Retinal pigment epithelial cell (primary cell): Measurements from ENCODE around the gene IRGQ.
"Not testable (repeated sequence)": the region's sequence is repeated elsewhere in the genome, so short reads cannot be mapped to it uniquely, and the experiment has no call there.

Source experiments
- DNase-seq: peaks from one replicate; pipeline ENCODE4 v3.0.0-alpha.2; 2010; ENCODE audit warnings: low read depth
- H3K4me3 ChIP-seq: 2 replicates; pipeline ENCODE4 v1.5.1; 2011; ENCODE audit warnings: mild to moderate bottlenecking, low read length, control low read depth, moderate library complexity
- CTCF ChIP-seq: conservative IDR thresholded peaks from 2 replicates; pipeline ENCODE4 v1.5.1; 2011; ENCODE audit warnings: low read depth, low read length, control low read depth, inconsistent platforms

Gene IRGQ

GRCh38 chr19:43591904-43592772, 3.8 kb downstream of the IRGQ start:
- no peak for DNase-seq
- no peak for TF ChIP-seq CTCF
- no peak overlapping the region for H3K4me3 ChIP-seq

- DNase-seq = no peak
- no peak overlapping the region for H3K4me3 ChIP-seq
- TF ChIP-seq CTCF = no peak
Observed at GRCh38 chr19:43589678-43590077, 6.3 kb downstream of the IRGQ start.

DNA sequence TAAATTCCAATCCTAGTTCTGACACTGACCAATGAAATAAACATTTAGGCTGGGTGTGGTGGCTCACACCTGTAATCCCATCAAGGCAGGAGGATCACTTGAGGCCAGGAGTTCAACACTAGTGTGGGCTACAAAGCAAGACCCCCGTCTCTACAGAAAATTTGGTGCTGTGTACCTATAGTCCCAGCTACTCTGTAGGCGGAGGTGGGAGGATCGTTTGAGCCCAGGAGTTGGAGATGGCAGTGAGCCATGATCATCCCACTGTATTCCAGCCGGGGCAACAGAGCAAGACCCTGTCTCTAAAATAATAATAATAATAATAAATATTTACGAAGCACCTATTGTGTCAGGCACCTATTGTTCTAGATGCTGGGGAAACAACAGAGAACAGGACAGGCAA, 6.7 kb downstream of the IRGQ start:
- TF ChIP-seq CTCF = no peak
- no peak overlapping the region for H3K4me3 ChIP-seq
- DNase-seq = no peak

DNA sequence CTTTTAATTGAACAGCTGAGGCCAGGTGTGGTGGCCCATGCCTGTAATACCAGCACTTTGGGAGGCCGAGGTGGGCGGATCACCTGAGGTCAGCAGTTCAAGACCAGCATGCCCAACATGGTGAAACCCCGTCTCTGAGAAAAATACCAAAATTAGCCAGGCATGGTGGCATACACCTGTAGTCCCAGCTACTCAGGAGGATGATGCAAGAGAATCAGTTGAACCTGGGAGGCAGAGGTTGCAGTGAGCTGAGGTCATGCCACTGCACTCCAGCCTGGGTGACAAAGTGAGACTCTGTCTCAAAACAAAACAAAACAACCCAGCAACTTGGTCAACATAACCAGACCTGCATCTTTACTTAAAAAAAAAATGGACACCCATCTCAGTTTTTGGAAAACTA, 8.9 kb downstream of the IRGQ start:
- not testable (repeated sequence) for H3K4me3 ChIP-seq, DNase-seq

- H3K4me3 ChIP-seq = no peak overlapping the region
- no peak for TF ChIP-seq CTCF
- no peak for DNase-seq
Observed at GRCh38 chr19:43586346-43586745, 9.6 kb downstream of the IRGQ start.

DNA sequence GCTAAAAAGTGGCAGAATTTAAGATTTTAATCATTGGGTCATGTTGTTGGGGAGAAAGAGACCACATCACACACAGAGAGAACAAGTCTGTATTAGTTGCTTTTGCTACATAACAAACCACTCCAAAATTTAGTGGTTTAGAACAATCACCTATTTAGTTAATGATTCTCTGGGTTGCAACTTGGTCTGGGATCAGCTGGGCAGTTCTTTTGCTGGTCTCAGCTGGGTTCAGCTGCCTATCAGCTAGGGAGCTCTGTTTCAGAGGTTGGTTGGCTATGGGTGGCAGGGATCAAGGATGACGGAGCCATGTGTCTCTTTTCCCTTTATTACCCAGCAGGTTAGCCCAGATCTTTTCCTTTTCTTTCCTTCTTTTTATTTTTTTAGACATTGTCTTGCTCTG, 11.4 kb downstream of the IRGQ start:
- no peak for DNase-seq
- TF ChIP-seq CTCF = no peak
- H3K4me3 ChIP-seq = no peak overlapping the region

- no peak for TF ChIP-seq CTCF
- no peak overlapping the region for H3K4me3 ChIP-seq
Observed at GRCh38 chr19:43582495-43582894, 13.4 kb downstream of the IRGQ start.

More at GRCh38 chr19:43582495-43582894, 13.4 kb downstream of the IRGQ start:
- DNase-seq = no peak
